Heart left ventricle (tissue), 16 donors: ENCODE data around the gene PTRH1. TPM values are rescaled to one million over a fixed set of nuclear protein-coding genes. Genes with fewer than 3 reads are reported as not detected.

ENCODE experiments used
- ATAC-seq, 4 donors: fragments of 200-7000 bp; cut with Tn5 transposase; one replicate each; pipeline ENCODE4 v1.9.1; 2020 to 2022; ENCODE audit warnings: moderate library complexity in 4 of 4, mild to moderate bottlenecking in 3 of 4, moderate number of reproducible peaks in 1 of 4
- DNase-seq, 5 donors: peaks; one replicate each; pipeline ENCODE4 v3.0.0-alpha.2; 2020
- H3K27ac ChIP-seq, 12 donors: fragments of 200-600 bp; sonication (generic) in 4 of 12; one replicate each; pipeline versions ENCODE4 v1.5.0 to v1.8.0; 2016 to 2022; ENCODE audit warnings: mild to moderate bottlenecking in 2 of 12
- H3K27me3 ChIP-seq, 9 donors: fragments of 200-600 bp; sonication (generic) in 2 of 9; one replicate each; pipeline versions ENCODE4 v1.5.1 to v1.8.0; 2016 to 2022; ENCODE audit warnings: mild to moderate bottlenecking in 3 of 9
- H3K36me3 ChIP-seq, 9 donors: fragments of 200-600 bp; sonication (generic) in 2 of 9; one replicate each; pipeline versions ENCODE4 v1.5.0 to v1.8.0; 2018 to 2022; ENCODE audit warnings: mild to moderate bottlenecking in 2 of 9
- H3K4me1 ChIP-seq, 12 donors: fragments of 200-600 bp; sonication (generic) in 4 of 12; one replicate each; pipeline versions ENCODE4 v1.5.0 to v1.8.0; 2016 to 2022; ENCODE audit warnings: mild to moderate bottlenecking in 3 of 12
- H3K4me3 ChIP-seq, 12 donors: fragments of 200-600 bp; sonication (generic) in 4 of 12; one replicate each; pipeline versions ENCODE4 v1.5.0 to v1.8.0; 2017 to 2022; ENCODE audit warnings: mild to moderate bottlenecking in 9 of 12, moderate library complexity in 4 of 12
- H3K9me3 ChIP-seq, 12 donors: fragments of 200-600 bp; sonication (generic) in 4 of 12; one replicate each; pipeline versions ENCODE4 v1.5.0 to v1.8.0; 2016 to 2022; ENCODE audit warnings: mild to moderate bottlenecking in 1 of 12
- POLR2A ChIP-seq, 2 donors: fragments of 450-650 bp; IDR thresholded peaks; one replicate each; pipeline ENCODE4 v1.6.1; 2017; ENCODE audit warnings: antibody characterized with exemption in 2 of 2, mild to moderate bottlenecking in 2 of 2, moderate library complexity in 2 of 2
- WGBS, 4 donors: extraction: QIAGEN DNeasy Blood & Tissue Kit in 2 of 4; methylation state at CpG; one replicate each; pipeline versions ENCODE4 v1.1.5 to v1.1.7; 2013 to 2018; 5-methylcytosine and 5-hydroxymethylcytosine counted together
- intact Hi-C, 10 donors: fragments of 100-400 bp; cut with DNase I; formaldehyde crosslinking; loops; one replicate each; pipeline versions ENCODE4 v1.11.1 to v1.14.2; 2022
- polyA plus RNA-seq, 2 donors: library from polyadenylated mRNA; stranded (reverse); fragments of 200-250 nt; gene quantifications; one replicate each; pipeline ENCODE4 v1.2.3, GENCODE V29; 2013
- total RNA-seq, 9 donors: library from RNA; depleted of rRNA in 2 of 9; stranded (reverse); fragments of >200 nt in 2 of 9; fragmentation: NEBNext Ultra II Directional in 3 of 9; extraction: Animal tissue kit (Norgen Biotek cat#: 25700) in 3 of 9; gene quantifications; one replicate each; pipeline versions ENCODE4 v1.1.0 to v1.2.4, GENCODE V29; 2016 to 2023
- TF ChIP-seq, protein P1 (sequence below), 12 donors: fragments of 200-600 bp; sonication (generic) in 4 of 12; IDR thresholded peaks; one replicate each; pipeline versions ENCODE4 v1.5.0 to v1.8.0; 2018 to 2022; ENCODE audit warnings: antibody characterized with exemption in 12 of 12, mild to moderate bottlenecking in 5 of 12
- donor health status: ischemic (EF 13 %, LVEDD 7.1; RV severe dilation, severe dysfunction).
- donor health status: healthy with polysubstance abuse.
- donor health status: DM: no; HTN: yes; CAD: no.
- donor health status: DM: no; HTN: no; CAD: no.
- donor health status: ischemic (EF 25% LVEDD 6.9; RV normal size, moderate dysfunction).
- donor health status: ischemic (EF 25% LVEDD 5.7; RV mildly dilated, moderate dysfunction).
- donor health status: healthy.
- donor health status: DM: yes; HTN: yes; CAD: no.
- donor health status: ischemic (EF 35%, LVEDD 5.7; RV mildly dilated, moderate dysfunction).
- donor health status: nonischemic (EF 11% LVEDD 7.7; RV severe dilation, severe dysfunction).
- donor health status: DM: yes; HTN: yes; CAD: no.
- donor health status: PGD.
- donor health status: ischemic (EF 29% LVEDD 5.4; RV normal size, mild dysfunction).
- donor health status: nonischemic (EF 23%, LVEDD 6.1; RV moderate dilation, normal function).

The PTRH1 gene
- total and polyA plus RNA-seq, 11 donors: 7.3 to 44.7 (median 14.0) TPM

DNA sequence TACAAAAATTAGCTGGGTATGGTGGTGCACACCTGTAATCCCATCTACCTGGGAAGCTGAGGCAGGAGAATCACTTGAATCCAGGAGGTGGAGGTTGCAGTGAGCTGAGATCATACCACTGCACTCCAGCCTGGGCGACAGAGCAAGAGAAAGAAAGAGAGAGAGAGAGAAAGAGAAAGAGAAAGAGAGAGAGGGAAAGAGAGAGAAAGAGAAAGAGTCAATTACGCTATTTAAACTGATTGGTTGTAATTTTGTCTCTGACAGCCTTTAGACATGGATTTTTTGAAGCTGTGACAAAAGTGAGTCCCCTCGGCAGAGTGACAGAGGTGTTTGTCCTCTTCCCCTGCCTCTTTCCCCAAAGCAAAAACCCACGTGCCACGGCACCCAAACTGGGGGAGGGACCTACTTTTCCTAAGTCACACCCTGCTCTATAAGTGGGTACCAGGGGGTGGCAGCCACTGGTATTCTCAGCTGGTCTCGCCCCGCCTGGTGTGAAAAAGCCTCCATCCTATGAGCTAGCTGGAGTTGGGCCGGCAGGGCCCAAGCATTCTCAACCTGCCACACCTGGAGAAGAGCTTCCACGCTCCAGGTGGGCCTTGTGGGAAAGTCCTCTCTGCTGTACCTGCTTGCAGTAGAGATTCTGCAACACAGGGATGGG lies 12.0 kb downstream of the PTRH1 start:
- DNase-seq: no peak
- intact Hi-C loops: no loop called here
- 74 to 84% (median 81%) methylated on average over 9 of the region's 9 CpGs for WGBS, 4 donors

DNA sequence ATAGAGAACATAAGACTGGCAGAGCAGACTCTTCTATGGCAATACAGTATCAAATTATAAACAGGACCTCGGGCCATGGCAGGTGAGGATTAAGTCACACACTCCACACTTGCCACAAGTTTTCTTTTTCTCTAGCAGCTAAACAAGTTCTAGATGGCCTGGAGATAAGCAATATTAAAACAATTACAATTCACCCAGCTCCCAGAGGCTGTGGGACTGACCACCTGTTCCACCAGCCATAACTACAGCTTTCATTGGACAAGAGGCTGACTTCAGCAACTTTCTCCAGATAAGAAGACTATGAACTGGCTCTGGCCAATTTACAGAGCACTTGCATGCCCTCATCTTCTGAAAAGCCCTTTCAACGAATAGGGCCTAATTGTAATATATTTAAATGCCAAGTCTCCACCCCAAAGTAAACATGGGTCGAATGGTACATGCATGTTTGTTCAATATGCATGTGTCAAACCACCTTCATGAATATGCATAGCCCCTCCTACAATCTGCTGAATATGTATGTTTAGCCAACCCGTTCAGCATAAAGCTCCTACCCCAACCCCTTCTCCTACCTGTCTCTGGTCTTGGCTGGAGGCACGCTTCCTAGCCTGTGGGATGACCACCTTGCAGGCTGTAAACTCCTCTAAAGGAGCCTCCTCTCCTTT lies 14.7 kb downstream of the PTRH1 start:
- 83 to 87% (median 86%) methylated on average over 5 of the region's 5 CpGs for WGBS, 4 donors
- Histone ChIP-seq H3K36me3 (no peaks in the 10 kb centered on the region), H3K4me1 (peaks cover 0 to 14% (median 8%) of the 10 kb centered on the region in 12 donors), H3K4me3 (no peak overlapping the region), H3K9me3 (no peaks in the 10 kb centered on the region), H3K27me3 (no peaks in the 10 kb centered on the region), H3K27ac (no peak overlapping the region)
- intact Hi-C loops: no loop called here
- TF ChIP-seq, protein P1, sequence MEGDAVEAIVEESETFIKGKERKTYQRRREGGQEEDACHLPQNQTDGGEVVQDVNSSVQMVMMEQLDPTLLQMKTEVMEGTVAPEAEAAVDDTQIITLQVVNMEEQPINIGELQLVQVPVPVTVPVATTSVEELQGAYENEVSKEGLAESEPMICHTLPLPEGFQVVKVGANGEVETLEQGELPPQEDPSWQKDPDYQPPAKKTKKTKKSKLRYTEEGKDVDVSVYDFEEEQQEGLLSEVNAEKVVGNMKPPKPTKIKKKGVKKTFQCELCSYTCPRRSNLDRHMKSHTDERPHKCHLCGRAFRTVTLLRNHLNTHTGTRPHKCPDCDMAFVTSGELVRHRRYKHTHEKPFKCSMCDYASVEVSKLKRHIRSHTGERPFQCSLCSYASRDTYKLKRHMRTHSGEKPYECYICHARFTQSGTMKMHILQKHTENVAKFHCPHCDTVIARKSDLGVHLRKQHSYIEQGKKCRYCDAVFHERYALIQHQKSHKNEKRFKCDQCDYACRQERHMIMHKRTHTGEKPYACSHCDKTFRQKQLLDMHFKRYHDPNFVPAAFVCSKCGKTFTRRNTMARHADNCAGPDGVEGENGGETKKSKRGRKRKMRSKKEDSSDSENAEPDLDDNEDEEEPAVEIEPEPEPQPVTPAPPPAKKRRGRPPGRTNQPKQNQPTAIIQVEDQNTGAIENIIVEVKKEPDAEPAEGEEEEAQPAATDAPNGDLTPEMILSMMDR (IDR thresholded peaks at IDR 0.05): no peak
- TF ChIP-seq POLR2A (IDR thresholded peaks at IDR 0.05): no peak
- no peak for ATAC-seq
- no peak for DNase-seq

More for the DNA sequence above, 12.0 kb downstream of the PTRH1 start:
- TF ChIP-seq, protein P1 (IDR thresholded peaks at IDR 0.05): no peak
- no peak for TF ChIP-seq POLR2A (IDR thresholded peaks at IDR 0.05)
- Histone ChIP-seq H3K27me3 (no peaks in the 10 kb centered on the region), H3K4me1 (peaks cover 0 to 22% (median 8%) of the 10 kb centered on the region in 12 donors), H3K27ac (no peak overlapping the region), H3K9me3 (no peaks in the 10 kb centered on the region), H3K4me3 (no peak overlapping the region), H3K36me3 (no peaks in the 10 kb centered on the region)
- no peak for ATAC-seq

DNA sequence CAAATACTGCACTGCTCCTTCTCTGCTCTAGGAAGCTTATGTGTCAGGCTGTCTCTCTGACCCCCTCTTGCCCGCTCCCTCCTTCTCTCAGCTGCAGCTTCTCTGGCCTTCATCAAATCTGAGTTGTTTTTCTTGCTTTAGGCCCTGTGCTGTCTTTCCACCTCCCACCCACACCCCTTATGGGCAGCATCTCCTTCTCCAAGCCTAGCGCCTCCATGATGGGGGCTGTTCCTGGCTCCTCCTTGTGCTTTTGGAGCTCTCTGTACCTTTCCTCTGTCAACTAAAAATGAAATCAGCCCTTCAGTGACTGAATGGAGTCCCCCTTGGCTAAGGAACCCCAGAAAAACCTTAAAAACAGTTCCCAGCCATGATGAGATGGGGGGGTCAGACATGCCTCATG lies 15.3 kb downstream of the PTRH1 start:
- Histone ChIP-seq H3K27me3 (no peaks in the 10 kb centered on the region), H3K27ac (peak overlapping the region in 9 of 12 donors; percentile 69 to 90 (median 86)), H3K9me3 (no peaks in the 10 kb centered on the region), H3K4me1 (peaks cover 0 to 14% (median 8%) of the 10 kb centered on the region in 12 donors), H3K4me3 (no peak overlapping the region), H3K36me3 (no peaks in the 10 kb centered on the region)
- 94 to 99% (median 97%) methylated on average over 2 of the region's 2 CpGs for WGBS, 4 donors
- DNase-seq: no peak
- intact Hi-C loops: no loop called here
- no peak for TF ChIP-seq POLR2A (IDR thresholded peaks at IDR 0.05)
- TF ChIP-seq, protein P1 (IDR thresholded peaks at IDR 0.05): no peak
- no peak for ATAC-seq

DNA sequence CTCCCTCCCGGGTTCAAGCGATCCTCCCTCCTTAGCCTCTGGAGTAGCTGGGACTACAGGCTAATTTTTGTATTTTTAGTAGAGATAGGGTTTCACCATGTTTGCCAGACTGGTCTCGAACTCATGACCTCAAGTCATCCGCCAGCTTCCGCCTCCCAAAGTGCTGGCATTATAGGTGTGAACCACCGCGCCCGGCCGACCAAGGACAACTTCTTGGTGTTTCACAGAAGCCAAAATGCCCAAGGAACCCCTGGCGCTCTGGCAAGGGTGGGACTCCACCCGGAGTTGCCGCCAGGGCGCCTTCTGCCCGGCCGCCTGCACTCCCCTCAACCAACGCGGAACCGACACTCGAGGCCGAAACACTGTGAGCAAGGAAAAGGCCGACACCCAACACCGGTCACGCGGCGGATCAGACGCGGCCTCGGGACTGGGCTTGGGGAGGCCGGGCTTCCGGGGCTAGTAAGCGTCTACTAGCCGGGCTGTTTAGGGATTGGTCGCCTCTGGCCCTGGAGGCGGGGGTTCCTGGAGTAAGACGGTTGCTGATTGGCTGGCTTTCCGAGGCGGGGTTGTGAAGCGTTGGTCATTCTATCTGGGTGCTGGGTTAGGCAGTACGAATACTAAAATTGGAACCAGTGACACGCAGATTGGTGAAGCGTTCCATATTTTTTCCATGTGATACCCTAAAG lies 16.3 kb downstream of the PTRH1 start:
- Histone ChIP-seq H3K4me3 (peak overlapping the region in 9 of 12 donors; percentile 23 to 49 (median 38)), H3K4me1 (peaks cover 0 to 14% (median 8%) of the 10 kb centered on the region in 12 donors), H3K27me3 (no peaks in the 10 kb centered on the region), H3K27ac (peak overlapping the region; percentile 26 to 92 (median 87)), H3K36me3 (no peaks in the 10 kb centered on the region), H3K9me3 (no peaks in the 10 kb centered on the region)
- intact Hi-C loops: loop anchor here in 1 of 10 donors (1.0 kb wide), 1 partner anchor 16 kb away; the partner anchor contains the start of gene PTRH1
- DNase-seq: peak; percentile 97 to 99 (median 98)
- peak in 1 of 2 donors; percentile 67 for TF ChIP-seq POLR2A (IDR thresholded peaks at IDR 0.05)
- TF ChIP-seq, protein P1 (IDR thresholded peaks at IDR 0.05): peak in 4 of 12 donors; percentile 16 to 29 (median 24)
- ATAC-seq: peak; percentile 99
- 11 to 17% (median 14%) methylated on average over 37 to 41 of the region's 41 CpGs for WGBS, 4 donors
